ENCODE measurements around the gene ARHGEF37.

The ARHGEF37 gene

DNA sequence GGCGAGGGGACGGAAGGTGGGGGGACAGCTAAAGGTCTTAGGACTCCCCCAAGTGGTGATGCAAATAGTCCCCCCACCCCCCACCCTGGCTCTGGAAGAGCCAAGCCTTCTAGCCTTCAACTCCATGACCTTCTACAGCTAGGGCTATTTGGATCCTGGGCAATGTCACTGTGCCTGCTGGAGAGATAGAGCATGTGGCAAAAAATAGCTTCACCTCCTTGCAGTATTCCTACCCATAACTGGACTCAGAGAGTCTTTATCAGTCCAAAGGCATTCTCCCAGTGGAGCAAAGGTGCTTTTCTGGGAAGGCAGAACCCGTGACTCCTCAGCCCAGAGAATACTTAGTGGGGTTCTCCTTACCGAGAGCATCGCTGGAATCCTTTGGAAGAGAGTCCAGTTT lies 100.0 kb downstream of the ARHGEF37 start:
- DNase-seq, result no peak

DNA sequence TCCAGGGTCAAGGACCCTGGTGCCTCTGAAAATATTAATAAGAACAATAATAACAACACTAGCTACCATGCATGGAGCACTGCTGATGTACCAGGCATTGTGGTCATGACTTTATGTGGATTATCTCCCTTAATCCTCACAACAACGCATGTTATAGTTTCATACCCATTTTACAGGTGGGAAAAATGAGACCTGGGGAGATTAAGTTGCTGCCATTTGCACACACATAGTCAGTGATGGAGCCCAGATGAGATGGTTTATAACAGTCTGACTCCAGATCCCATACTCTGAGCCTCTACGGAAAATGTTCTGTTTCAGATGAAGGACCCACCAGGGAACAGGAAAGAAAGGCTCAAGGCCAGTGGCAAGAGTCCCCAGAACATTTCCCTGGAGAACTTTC lies 100.6 kb downstream of the ARHGEF37 start:
- no peak for DNase-seq

DNA sequence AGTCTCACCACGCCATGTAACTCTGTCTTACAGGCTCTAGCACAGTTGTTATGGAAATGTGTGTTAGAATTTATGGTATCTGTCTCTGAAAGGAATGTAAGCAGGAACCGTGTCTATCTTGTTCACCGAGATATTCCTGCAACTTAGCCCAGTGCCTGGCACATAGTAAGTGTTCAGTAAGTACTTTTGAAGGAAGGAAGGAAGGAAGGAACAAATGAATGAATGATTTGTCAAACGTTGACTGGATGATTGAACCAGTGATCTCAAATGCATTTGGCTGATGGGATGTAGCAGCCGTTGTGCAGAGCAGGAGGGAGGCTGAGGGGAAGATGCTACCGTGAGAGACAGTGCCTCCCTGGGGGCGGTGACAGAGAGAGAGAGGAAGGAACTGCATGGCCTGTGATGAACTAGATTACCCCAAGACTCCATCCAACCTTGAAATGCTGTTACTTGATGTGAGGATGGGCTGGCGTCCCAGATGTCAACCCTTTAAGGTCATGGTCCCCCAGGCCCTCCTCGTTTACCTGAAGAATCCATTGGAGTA lies 101.3 kb downstream of the ARHGEF37 start:
- DNase-seq, result no peak

DNA sequence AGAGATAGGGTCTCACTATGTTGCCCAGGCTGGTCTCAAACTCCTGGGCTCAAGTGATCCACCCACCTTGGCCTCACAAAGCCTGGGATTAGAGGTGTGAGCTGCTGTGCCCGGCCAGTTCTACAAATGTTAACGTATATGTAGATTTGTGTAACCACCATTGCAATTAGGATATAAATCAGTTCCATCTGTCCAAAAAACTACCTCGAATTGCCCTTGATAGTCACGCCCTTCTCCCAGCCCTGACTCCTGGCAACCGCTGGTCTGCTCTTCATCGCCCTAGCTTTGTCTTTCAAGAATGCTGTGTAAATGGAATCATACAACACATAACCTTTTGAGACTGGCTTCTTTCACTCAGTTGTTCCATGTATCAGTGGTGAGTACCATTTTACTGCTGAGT lies 102.7 kb downstream of the ARHGEF37 start:
- DNase-seq, result no peak

DNA sequence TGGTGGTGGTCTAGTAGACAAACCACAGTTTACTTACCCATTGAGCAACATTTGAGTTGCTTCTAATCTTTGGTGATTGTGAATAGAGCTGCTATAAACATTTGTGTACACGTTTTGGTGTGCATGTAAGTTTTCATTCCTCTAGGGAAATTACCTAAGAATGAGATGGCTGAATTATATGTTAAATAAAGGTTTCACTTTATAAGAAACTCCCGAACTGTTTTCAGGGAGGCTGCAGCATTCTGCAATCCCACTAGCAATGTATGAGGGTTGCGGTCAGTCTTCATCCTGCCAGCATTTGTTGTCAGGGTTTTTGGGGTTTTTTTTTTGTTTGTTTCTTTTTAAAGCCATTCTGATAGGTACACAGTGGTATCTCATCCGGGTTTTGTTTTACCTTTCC lies 103.1 kb downstream of the ARHGEF37 start:
- DNase-seq, result no peak
